Right forelimb (tissue), 1 donor: ENCODE measurements around the gene DCT.

ENCODE experiments used
- DNase-seq: peaks from one replicate; pipeline ENCODE4 v3.0.0-alpha.2; 2018

DCT gene

DNA sequence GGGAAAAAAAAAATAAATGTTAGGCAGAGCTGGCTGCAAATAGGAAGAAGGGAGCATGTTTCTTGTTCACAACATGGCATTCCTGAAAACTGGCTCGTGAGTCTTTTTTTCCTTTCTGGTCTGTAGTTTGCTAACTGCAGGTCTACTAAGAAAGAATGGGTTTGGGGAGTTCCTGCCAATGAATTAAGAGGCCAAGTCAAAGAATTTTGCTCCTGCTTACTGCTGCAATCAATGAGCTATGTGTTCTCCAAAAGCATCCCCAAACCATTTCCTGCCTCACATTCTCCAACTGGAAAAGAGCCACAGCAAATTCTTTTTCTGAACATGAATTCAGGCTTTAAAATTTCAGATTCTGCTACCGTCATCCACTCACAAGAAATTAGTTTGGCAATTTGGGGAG, 88.6 kb downstream of the DCT start:
- no peak for DNase-seq

DNA sequence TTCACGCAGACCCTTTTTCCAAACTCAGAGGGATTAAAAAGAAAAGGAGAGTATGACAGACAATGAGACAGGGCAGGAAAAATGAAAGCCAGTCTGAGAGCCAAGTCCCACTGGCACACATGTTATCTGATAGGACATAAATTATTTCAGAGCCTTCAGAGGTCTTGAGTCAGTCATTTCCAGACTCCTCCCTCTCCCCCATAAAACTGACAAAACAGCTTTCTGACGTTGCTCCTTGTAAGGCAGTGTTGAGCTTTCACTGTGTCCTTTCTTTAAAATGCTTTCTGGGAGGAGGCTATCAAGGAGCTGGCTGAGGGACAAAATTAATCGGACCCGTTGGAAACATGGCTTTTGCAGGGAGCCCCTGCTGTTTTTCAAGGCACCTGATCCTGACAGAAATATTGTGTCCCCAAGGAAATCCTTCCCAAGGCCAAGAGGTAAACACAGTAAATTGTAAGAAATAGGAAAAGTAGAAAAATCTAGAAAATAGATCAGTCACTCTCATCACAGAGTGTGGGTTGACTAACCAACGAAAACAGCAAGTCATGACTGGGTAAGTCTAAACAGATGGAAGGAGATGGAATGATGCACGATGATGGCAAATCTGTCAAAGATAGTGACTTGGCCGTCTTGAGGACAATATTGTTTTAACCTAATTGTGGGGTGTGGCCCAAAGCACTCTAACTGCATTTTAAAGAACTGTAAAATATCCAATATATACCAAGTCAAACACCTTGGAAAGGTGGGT, 89.7 kb downstream of the DCT start:
- DNase-seq, result no peak

DNA sequence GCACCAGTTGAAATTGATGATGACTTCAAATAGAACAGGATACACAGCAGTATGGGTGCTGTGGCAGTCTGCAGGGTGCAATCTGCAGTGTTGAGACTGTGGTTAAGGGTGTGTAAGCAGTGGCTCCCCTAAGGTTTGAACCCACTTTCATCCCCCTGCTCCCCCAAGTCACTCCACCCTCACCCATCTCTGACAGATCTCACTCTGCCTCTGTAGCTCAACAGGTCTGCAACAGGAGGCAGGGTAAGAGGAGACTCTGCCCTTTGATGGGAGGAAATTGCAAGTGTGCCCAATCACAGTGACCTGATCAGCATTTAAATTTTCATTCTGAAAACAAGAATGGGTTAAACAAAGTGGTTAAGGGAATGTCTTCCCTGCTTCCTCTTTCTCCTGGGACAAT, 92.4 kb downstream of the DCT start:
- DNase-seq, result no peak
